ENCODE results near the gene MIOX. TPM values are rescaled to one million over a fixed set of nuclear protein-coding genes. Genes with fewer than 3 reads are reported as not detected.

MIOX gene
- total and polyA plus RNA-seq, 2 experiments from 2014 or later, result not detected

DNA sequence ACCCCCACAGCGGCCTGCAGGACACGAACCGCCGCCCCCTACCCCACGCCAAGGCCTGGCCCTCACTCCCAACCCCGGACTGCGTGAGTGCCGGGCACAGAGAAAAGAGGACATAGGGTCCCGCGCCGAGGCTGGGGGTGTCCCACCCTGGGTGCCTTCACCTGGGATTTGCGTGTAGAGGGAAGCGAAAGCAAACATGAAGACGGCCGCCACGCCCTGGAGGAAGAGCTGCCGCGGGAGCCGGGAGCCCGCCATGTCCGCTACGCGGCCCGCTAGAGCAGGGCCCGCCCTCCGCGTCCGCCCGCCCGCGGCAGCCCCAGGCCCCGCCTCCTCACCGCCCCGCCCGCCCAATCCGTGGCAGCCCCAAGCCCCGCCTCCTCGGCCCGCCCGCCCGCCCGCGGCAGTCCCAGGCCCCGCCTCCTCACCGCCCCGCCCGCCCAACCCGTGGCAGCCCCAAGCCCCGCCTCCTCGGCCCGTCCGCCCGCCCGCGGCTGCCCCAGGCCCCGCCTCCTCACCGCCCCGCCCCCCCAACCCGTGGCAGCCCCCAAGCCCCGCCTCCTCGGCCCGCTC lies 20.8 kb downstream of the MIOX start, which contains the start of gene LMF2 (continued):
- TF ChIP-seq POLR2AphosphoS5 (IDR thresholded peaks at IDR 0.05; ENCODE audit: low read depth) (peak; percentile 48; the same call in 1 of the 2 replicates), ZNF331 (CRISPR knock-in tag; IDR thresholded peaks at IDR 0.05; ENCODE audit: low read depth) (no peak)

DNA sequence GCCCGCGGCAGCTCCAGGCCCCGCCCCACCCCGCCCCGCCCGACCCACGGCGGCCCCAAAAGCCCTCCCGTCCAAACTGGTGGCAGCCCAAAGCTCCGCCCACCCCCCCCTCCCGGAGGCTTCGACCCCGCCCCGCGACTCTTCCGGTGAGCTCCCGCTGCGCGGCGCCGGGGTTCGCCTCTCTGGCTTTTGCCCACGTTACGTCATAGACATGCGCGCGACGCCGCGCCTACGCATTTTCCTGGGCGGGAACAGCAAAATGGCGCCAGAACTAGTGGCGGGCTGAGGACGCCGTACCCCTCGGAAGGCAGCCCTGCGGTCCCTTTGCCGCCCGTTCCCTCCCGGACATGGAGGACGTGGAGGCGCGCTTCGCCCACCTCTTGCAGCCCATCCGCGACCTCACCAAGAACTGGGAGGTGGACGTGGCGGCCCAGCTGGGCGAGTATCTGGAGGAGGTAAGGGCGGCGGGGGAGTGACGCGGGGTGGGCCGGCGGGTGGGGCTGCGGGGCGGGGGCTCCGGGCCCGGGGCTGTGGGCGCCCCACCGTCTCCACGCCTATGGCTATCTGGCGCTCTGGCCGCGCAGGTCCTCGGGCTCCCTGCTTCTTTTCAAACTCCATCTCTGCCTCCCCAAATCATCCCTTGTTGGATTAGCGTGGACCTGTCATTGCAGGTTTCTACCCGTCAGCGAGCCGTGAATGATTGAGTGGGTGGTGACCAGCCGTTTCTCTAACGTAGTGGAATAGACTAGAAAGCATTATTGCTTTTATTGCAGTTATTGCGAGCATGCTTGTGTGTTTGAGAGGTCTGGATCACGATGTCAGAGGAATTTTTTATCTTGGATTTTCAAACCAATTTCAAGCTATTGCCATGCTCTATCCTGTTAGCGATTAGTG lies 21.6 kb downstream of the MIOX start, which contains the start of gene NCAPH2:
NCAPH2 (plus strand) TSS at position 234 of the 894 bp plus-strand sequence; CDS start at position 348, 114 bp downstream.
- Histone ChIP-seq H3K9me2 (ENCODE audit: insufficient read depth) (no peaks in the 10 kb centered on the region), H3K79me2 (replicated peaks; ENCODE audit: insufficient read depth) (peaks cover 43% of the 10 kb centered on the region)
- H3K4me1 Mint-ChIP-seq, result peaks cover 10% of the 10 kb centered on the region

More for the DNA sequence above, 21.6 kb downstream of the MIOX start, which contains the start of gene NCAPH2:
- peak within 1 kb of the TSS; percentile 97 for H3K4me2 ChIP-seq
- Mint-ChIP-seq H3K27ac (peak within 1 kb of the TSS; percentile 98), H3K4me3 (peak within 1 kb of the TSS; percentile 93), H3K36me3 (ENCODE audit: low read depth) (no peaks in the 10 kb centered on the region; the same call in 2 of the 3 replicates), H3K9me3 (no peaks in the 10 kb centered on the region), H3K27me3 (ENCODE audit: insufficient read depth, low read depth, poor library complexity) (peaks cover 8% of the 10 kb centered on the region)
- peaks cover 7% of the 10 kb centered on the region for H3K4me1 ChIP-seq (ENCODE audit: insufficient read depth)
- no peaks in the 10 kb centered on the region for H3K27me3 ChIP-seq (ENCODE audit: insufficient read depth)
- ATAC-seq (peak; percentile 42), DNase-seq (ENCODE audit: low spot score) (peak; percentile 98)
- peak within 1 kb of the TSS; percentile 90 for H2AFZ ChIP-seq
- no peaks in the 10 kb centered on the region for H3K36me3 ChIP-seq (ENCODE audit: insufficient read depth)
- 0 out of 2 replicates have a peak, but pooled peaks cover 6% of the 10 kb centered on the region for H3F3A ChIP-seq (replicated peaks; ENCODE audit: low read depth)
- peak within 1 kb of the TSS; percentile 86; the same call in 1 of the 2 replicates for H3K27ac ChIP-seq (ENCODE audit: low read depth)
- TF ChIP-seq, protein P1, sequence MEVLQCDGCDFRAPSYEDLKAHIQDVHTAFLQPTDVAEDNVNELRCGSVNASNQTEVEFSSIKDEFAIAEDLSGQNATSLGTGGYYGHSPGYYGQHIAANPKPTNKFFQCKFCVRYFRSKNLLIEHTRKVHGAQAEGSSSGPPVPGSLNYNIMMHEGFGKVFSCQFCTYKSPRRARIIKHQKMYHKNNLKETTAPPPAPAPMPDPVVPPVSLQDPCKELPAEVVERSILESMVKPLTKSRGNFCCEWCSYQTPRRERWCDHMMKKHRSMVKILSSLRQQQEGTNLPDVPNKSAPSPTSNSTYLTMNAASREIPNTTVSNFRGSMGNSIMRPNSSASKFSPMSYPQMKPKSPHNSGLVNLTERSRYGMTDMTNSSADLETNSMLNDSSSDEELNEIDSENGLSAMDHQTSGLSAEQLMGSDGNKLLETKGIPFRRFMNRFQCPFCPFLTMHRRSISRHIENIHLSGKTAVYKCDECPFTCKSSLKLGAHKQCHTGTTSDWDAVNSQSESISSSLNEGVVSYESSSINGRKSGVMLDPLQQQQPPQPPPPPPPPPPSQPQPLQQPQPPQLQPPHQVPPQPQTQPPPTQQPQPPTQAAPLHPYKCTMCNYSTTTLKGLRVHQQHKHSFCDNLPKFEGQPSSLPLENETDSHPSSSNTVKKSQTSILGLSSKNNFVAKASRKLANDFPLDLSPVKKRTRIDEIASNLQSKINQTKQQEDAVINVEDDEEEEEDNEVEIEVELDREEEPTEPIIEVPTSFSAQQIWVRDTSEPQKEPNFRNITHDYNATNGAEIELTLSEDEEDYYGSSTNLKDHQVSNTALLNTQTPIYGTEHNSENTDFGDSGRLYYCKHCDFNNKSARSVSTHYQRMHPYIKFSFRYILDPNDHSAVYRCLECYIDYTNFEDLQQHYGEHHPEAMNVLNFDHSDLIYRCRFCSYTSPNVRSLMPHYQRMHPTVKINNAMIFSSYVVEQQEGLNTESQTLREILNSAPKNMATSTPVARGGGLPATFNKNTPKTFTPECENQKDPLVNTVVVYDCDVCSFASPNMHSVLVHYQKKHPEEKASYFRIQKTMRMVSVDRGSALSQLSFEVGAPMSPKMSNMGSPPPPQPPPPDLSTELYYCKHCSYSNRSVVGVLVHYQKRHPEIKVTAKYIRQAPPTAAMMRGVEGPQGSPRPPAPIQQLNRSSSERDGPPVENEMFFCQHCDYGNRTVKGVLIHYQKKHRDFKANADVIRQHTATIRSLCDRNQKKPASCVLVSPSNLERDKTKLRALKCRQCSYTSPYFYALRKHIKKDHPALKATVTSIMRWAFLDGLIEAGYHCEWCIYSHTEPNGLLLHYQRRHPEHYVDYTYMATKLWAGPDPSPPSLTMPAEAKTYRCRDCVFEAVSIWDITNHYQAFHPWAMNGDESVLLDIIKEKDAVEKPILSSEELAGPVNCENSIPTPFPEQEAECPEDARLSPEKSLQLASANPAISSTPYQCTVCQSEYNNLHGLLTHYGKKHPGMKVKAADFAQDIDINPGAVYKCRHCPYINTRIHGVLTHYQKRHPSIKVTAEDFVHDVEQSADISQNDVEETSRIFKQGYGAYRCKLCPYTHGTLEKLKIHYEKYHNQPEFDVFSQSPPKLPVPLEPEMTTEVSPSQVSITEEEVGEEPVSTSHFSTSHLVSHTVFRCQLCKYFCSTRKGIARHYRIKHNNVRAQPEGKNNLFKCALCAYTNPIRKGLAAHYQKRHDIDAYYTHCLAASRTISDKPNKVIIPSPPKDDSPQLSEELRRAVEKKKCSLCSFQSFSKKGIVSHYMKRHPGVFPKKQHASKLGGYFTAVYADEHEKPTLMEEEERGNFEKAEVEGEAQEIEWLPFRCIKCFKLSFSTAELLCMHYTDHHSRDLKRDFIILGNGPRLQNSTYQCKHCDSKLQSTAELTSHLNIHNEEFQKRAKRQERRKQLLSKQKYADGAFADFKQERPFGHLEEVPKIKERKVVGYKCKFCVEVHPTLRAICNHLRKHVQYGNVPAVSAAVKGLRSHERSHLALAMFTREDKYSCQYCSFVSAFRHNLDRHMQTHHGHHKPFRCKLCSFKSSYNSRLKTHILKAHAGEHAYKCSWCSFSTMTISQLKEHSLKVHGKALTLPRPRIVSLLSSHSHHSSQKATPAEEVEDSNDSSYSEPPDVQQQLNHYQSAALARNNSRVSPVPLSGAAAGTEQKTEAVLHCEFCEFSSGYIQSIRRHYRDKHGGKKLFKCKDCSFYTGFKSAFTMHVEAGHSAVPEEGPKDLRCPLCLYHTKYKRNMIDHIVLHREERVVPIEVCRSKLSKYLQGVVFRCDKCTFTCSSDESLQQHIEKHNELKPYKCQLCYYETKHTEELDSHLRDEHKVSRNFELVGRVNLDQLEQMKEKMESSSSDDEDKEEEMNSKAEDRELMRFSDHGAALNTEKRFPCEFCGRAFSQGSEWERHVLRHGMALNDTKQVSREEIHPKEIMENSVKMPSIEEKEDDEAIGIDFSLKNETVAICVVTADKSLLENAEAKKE (CRISPR knock-in tag; IDR thresholded peaks at IDR 0.05), result no peak
- TF ChIP-seq CREB1 (CRISPR knock-in tag; IDR thresholded peaks at IDR 0.05; ENCODE audit: low read depth) (peak; percentile 98), POLR2AphosphoS5 (IDR thresholded peaks at IDR 0.05; ENCODE audit: low read depth) (peak; percentile 82)
- TF ChIP-seq, protein P2, sequence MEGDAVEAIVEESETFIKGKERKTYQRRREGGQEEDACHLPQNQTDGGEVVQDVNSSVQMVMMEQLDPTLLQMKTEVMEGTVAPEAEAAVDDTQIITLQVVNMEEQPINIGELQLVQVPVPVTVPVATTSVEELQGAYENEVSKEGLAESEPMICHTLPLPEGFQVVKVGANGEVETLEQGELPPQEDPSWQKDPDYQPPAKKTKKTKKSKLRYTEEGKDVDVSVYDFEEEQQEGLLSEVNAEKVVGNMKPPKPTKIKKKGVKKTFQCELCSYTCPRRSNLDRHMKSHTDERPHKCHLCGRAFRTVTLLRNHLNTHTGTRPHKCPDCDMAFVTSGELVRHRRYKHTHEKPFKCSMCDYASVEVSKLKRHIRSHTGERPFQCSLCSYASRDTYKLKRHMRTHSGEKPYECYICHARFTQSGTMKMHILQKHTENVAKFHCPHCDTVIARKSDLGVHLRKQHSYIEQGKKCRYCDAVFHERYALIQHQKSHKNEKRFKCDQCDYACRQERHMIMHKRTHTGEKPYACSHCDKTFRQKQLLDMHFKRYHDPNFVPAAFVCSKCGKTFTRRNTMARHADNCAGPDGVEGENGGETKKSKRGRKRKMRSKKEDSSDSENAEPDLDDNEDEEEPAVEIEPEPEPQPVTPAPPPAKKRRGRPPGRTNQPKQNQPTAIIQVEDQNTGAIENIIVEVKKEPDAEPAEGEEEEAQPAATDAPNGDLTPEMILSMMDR (conservative IDR thresholded peaks at IDR 0.05; ENCODE audit: low read depth in 2 of 2), result no peak
- peaks cover 29% of the 10 kb centered on the region for H4K20me1 ChIP-seq (replicated peaks; ENCODE audit: insufficient read depth)
- H3K4me3 ChIP-seq, result peak within 1 kb of the TSS; percentile 95
